Stimulated activated CD4-positive, alpha-beta T cell treated with anti-CD3 and anti-CD28 coated beads, Interleukin-4, amount 100 ng/mL, for 1 hour (primary cell): Measurements from ENCODE around the gene TFEC.
"Not testable (repeated sequence)": the region's sequence is repeated elsewhere in the genome, so short reads cannot be mapped to it uniquely, and the experiment has no call there.

ENCODE experiments used
- DNase-seq: peaks from one replicate; pipeline ENCODE4 v3.0.0-alpha.2; 2020

The TFEC gene

DNA sequence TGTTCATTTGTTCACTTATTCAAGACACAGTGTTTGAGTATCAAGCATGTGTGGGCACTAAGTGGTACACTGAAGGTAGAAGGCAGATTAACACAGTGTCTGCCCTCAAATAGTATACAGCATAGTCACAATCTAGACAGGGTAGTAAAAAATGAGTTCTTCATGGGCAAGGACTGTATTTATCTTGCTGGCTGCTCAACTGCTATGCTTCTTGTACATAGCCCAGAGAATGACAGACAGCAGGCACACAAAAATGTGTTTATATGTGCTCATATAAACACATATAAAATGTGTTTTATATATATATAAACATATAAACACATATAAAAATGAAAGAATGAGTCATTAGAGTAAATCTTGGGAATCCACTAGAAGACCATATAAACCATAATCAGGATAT is 43.1 kb downstream of the TFEC start:
- no peak for DNase-seq

DNA sequence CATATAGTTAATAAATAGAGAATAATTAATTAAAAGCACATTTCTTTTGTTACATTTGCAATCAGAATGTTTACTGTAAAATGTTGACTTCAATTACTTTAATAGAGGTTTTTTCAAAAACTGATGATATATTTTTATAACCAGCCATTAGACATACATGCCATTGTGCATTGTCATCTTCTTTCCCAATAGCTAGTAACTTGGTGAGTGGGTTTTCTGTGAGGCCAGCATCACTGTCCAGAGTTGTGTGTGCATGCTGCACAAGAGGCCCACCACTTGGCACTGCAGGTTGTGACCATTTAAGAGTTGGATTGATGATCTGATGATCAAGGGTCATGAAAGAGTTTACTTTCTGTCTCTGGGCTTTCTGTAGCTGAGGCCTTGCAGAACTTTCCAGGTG is 46.5 kb downstream of the TFEC start:
- DNase-seq = no peak

DNA sequence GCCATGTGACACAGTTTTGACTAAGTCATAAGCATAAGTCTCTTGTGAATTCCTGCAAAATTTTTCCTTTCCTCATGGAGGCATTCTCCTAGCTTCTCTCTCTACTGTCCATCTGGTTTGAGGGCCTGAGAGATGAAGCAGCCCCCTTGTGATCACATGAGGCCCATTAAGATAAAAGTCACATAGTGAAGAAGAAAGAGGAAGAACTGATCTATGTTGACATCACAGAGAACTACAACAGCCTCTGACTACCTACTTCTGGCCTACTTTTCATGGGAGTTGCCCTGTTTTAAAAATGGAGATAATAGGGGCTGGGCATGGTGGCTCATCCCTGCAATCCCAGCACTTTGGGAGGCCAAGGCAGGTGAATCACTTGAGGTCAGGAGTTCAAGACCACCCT is 50.4 kb downstream of the TFEC start:
- no peak for DNase-seq

GRCh38 chr7:115976651-115977050 is 53.9 kb downstream of the TFEC start:
- no peak for DNase-seq

DNA sequence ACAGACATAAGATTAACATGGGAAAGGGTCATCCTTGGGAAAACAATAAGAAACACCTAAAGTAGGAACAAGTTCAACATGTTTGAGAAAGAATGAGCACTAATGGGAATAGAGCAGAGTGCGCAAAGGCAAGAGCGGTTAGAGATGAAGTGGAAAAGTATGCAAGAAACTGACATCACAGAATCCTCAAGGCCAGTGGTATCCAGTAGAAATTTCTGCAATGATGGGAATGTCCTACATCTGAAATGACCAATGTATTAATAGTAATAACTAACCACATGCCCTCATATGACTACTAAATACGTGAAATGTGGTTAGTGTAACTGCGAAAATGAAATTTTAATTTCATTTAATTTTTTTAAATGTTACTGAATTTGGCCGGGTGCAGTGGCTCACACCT is 54.8 kb downstream of the TFEC start:
- no peak for DNase-seq

DNA sequence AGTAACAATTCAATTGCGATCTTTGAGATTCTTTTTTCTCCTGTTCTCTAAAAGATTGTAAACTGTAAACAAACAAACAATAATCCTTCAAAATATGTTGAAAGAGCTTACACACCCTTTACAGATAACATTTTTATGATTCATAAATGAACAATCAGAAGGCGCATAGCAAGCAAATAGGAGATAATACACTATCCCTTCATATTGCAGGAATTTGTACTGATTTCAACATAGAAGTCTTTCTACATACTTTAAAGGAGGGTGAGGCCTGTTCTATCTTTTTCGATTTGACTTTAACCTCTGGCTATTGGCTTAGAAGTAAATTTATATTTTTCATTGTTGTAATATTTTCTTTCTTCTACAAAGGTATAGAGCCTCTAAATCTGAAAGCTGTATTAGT is 57.2 kb downstream of the TFEC start:
- DNase-seq = no peak

GRCh38 chr7:115971506-115971905 is 59.1 kb downstream of the TFEC start:
- no peak for DNase-seq

DNA sequence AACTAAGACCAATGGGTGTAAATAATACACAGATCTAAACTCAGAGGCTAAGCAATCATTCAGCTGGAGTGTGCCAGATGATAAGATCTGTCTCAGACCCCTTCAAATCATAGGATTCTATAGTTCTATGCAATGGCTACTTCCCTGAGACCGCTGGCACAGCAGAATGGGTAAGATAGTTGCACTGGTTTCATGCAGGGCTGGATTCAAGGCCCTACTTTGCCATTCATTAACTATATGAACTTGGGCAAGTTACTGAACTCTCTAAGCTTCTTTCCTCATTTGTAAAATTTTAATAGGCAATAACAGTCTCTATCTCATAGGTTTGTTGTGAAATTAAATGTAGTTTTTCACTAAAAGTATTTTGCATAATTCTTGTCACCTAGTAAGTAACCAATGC is 62.0 kb downstream of the TFEC start:
- DNase-seq = no peak

DNA sequence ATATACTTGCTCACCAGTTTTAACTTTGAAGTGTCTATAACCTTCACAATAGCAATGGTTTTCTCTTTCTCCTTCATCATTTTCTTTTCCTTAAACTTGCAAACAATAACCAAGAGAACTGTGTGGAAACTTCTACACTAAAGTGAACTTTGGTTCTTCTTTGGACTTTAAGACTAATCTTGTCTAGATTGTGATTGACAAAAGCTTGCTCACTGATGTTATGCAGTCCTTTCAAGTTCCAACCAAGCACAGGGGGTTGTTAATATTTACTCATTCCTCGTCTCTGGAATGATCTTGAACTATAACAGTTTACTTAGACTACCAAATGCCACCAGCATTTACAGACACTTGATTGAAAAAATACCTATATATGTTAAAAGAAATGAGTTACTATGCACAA is 62.4 kb downstream of the TFEC start:
- DNase-seq = no peak

DNA sequence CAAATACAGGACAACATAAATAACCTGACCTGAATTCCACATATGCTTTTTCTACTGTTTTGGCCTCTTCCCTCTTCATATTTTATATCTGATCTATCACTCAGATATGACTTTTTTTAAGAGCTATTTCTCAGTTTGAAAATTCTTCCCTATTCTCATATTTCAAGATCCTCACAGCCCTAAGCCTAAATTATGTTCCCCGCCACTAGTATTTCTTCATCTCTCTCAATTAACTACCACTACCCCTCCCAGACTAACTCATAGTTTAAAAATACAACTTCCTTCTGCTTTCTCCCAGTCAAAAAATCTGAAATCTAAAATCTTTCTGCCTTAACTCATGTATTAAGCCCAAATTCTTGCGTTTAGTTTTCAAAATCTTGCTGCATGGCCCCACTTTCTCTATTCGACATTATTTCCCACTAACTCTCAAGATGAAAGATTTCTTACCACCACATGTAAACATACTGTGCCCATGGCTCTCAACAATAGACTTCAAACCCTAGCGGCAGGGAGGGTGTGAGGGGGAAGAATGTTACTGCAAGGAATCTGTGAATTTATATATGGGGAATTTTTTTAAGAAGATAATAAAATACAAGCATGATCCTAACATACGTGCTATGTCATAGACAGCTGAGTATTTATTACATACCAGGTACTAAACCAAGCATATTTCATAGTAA is 64.6 kb downstream of the TFEC start:
- DNase-seq = no peak

DNA sequence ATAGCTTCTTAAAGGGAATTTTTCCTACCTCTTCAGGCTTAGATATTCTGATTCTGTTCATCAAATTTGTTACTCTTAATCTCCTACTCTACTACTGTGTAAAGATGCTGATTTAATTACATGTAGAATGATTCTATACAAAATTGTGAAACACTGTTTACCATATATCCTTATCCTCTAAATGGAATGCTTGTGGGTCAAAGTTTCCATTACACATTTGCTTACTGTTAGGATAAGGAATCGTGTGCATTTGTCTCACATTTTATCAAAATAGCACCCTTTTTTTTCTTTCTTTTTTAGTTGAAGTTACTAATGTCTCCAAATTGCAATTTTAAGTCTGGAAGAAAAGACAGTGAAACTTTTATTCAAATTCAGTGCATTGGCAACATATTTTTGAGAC is 65.3 kb downstream of the TFEC start:
- DNase-seq = no peak

GRCh38 chr7:115964799-115965198 is 65.8 kb downstream of the TFEC start:
- DNase-seq = no peak

- DNase-seq = no peak
Measured at GRCh38 chr7:115962340-115962739, 68.2 kb downstream of the TFEC start.

- no peak for DNase-seq
Measured at GRCh38 chr7:115953592-115954255, 76.8 kb downstream of the TFEC start.

GRCh38 chr7:115952832-115953231 is 77.7 kb downstream of the TFEC start:
- no peak for DNase-seq

DNA sequence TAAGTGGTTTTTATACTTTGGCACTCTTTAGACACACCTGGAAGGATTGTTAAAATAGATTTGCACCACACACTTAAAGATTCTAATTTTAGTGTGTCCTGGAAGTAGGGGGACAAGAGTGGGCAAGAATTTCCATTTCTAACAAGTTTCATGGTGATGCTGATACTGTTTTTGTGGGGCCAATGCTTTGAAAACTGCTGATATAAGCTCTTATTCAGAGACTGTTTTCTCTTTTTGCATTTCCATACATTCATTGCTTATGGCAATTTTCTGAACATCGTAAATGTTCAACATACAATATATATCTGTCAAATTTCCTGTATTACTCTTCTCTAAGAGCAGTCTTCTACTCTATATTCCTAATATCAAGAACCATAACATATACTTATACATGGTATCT is 79.0 kb downstream of the TFEC start:
- no peak for DNase-seq

GRCh38 chr7:115941703-115942268 is 88.8 kb downstream of the TFEC start:
- no peak for DNase-seq

DNA sequence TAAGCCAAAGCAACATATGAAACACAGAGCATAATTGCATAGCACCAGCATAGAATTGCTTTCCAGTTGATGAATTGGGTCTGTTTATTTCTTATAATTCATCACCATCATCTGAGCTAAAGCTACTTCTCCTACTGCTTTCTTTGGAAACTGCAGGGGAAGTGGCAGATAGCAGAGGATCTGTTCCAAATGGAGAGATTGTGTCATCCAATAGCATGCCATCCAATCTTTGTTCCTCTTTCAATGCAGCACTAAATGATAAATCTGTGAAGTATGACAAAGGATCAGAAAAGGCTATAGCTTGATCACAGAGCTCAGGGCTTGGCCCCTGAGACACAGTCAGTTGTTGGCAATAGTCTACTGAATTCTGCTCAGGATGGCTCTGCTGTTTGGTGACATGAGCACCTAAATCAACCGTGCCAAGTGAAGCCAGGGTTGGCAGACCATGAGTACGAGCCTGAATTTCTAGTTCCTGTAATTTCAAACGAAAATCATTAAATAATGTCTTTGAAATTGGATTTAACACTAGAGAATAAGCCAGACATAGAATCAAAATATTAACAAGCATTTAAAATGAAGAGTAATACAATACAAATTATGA is 90.0 kb downstream of the TFEC start:
- DNase-seq = no peak

GRCh38 chr7:115937960-115938359 is 92.6 kb downstream of the TFEC start:
- no peak for DNase-seq

GRCh38 chr7:115933471-115933870 is 97.1 kb downstream of the TFEC start:
- DNase-seq = no peak

DNA sequence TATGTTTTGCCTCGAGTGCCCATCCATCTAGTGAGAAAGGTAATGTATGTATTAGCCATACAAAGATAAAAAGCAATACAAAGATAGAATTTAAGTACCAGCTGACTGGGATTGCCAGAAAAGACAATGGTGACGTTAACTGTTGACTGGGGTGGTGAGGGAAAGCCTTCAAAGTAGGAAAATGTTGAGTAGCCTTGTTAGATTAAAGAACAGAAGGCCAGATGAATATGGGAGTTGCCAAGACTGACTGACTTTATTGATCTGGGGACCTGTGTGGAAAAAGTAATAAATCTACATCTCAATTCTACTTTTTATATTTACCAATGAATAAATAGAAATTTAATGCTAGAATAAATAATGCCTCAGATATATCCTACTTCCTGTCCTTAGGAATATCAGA is 97.7 kb downstream of the TFEC start:
- DNase-seq = no peak

- DNase-seq = not testable (repeated sequence)
Measured at GRCh38 chr7:115930184-115930583, 100.4 kb downstream of the TFEC start.

DNA sequence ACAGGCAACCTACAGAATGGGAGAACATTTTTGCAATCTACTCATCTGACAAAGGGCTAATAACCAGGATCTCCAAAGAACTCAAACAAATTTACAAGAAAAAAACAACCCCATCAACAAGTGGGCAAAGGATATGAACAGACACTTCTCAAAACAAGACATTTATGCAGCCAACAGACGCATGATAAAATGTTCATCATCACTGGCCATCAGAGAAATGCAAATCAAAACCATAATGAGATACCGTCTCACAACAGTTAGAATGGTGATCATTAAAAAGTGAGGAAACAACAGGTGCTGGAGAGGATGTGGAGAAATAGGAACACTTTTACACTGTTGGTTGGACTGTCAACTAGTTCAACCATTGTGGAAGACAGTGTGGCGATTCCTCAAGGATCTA is 100.8 kb downstream of the TFEC start:
- not testable (repeated sequence) for DNase-seq

DNA sequence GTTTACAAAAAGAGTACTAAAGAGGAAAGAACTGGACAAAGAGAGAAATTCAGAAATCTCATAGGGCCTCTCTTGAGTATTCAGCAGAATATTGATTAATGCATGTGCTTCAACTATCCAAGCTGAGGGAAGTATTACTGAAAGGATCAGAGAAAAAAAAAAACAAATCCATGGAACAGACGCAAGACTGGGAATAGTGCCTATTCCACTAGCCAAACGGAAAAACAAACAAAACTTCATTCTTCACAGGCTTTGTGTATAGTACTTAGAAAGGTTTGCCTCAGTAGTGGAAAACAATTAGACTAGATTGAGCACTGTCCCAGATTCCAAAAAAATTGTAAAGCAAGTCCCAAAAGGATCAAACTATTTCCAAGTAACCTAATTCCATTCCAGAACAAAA is 106.2 kb downstream of the TFEC start:
- DNase-seq = no peak
